Endometrium (tissue), 2 donors: Measurements from ENCODE around the gene LAYN.

Experiments used
- FAIRE-seq: peaks from 2 replicates; lab custom pipeline; 2012; peaks lifted over from hg19 to GRCh38; lab: Jason Lieb, UNC
- donor health status: control.
- donor health status: control.

LAYN gene

GRCh38 chr11:111562692-111563389, 22.3 kb downstream of the LAYN start:
- no peak for FAIRE-seq

GRCh38 chr11:111565114-111565720, 24.7 kb downstream of the LAYN start:
- FAIRE-seq, result peak; percentile 80

- no peak for FAIRE-seq
Observed at GRCh38 chr11:111566324-111566723, 25.8 kb downstream of the LAYN start.

GRCh38 chr11:111569476-111569875, 29.0 kb downstream of the LAYN start:
- FAIRE-seq, result peak; percentile 91

- FAIRE-seq, result no peak
Observed at GRCh38 chr11:111570796-111571195, 30.3 kb downstream of the LAYN start.

- FAIRE-seq, result no peak
Observed at GRCh38 chr11:111571829-111572501, 31.4 kb downstream of the LAYN start.

GRCh38 chr11:111572581-111572980, 32.1 kb downstream of the LAYN start:
- FAIRE-seq, result no peak

GRCh38 chr11:111573821-111574249, 33.3 kb downstream of the LAYN start:
- FAIRE-seq, result no peak

- FAIRE-seq, result no peak
Observed at GRCh38 chr11:111574373-111575225, 34.1 kb downstream of the LAYN start.

- no peak for FAIRE-seq
Observed at GRCh38 chr11:111575740-111576139, 35.2 kb downstream of the LAYN start.

- no peak for FAIRE-seq
Observed at GRCh38 chr11:111577821-111578220, 37.3 kb downstream of the LAYN start.

GRCh38 chr11:111581341-111581740, 40.8 kb downstream of the LAYN start:
- no peak for FAIRE-seq

GRCh38 chr11:111582163-111582562, 41.6 kb downstream of the LAYN start:
- FAIRE-seq, result no peak

- FAIRE-seq, result no peak
Observed at GRCh38 chr11:111582881-111583280, 42.4 kb downstream of the LAYN start.

- no peak for FAIRE-seq
Observed at GRCh38 chr11:111585371-111585770, 44.9 kb downstream of the LAYN start.

- peak; percentile 51 for FAIRE-seq
Observed at GRCh38 chr11:111586388-111586831, 45.9 kb downstream of the LAYN start.

GRCh38 chr11:111589114-111589513, 48.6 kb downstream of the LAYN start:
- no peak for FAIRE-seq

- no peak for FAIRE-seq
Observed at GRCh38 chr11:111589886-111590499, 49.5 kb downstream of the LAYN start.

GRCh38 chr11:111591187-111591960, 50.9 kb downstream of the LAYN start:
- FAIRE-seq, result no peak

- FAIRE-seq, result no peak
Observed at GRCh38 chr11:111592491-111592890, 52.0 kb downstream of the LAYN start.

- no peak for FAIRE-seq
Observed at GRCh38 chr11:111596319-111596718, 55.8 kb downstream of the LAYN start.
